HG03439 (cell line): Measurements from ENCODE around the gene PARP16.
A peak's percentile ranks its signal among the peaks of the same experiment; 100 is the strongest.

Experiments used
- ATAC-seq: cut with Tn5 transposase; IDR thresholded peaks from one replicate; pipeline ENCODE4 v1.9.1; 2021; ENCODE audit warnings: mild to moderate bottlenecking, moderate library complexity; ENCODE audit not compliant: unreplicated experiment

The PARP16 gene, protein sequence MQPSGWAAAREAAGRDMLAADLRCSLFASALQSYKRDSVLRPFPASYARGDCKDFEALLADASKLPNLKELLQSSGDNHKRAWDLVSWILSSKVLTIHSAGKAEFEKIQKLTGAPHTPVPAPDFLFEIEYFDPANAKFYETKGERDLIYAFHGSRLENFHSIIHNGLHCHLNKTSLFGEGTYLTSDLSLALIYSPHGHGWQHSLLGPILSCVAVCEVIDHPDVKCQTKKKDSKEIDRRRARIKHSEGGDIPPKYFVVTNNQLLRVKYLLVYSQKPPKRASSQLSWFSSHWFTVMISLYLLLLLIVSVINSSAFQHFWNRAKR

GRCh38 chr15:65286704-65287519 is at the start of gene PARP16:
Gene PARP16, minus strand, starts transcription at chr15:65286883. Its CDS starts 457 bp downstream, at chr15:65286426.
- ATAC-seq = peak; percentile 89

DNA sequence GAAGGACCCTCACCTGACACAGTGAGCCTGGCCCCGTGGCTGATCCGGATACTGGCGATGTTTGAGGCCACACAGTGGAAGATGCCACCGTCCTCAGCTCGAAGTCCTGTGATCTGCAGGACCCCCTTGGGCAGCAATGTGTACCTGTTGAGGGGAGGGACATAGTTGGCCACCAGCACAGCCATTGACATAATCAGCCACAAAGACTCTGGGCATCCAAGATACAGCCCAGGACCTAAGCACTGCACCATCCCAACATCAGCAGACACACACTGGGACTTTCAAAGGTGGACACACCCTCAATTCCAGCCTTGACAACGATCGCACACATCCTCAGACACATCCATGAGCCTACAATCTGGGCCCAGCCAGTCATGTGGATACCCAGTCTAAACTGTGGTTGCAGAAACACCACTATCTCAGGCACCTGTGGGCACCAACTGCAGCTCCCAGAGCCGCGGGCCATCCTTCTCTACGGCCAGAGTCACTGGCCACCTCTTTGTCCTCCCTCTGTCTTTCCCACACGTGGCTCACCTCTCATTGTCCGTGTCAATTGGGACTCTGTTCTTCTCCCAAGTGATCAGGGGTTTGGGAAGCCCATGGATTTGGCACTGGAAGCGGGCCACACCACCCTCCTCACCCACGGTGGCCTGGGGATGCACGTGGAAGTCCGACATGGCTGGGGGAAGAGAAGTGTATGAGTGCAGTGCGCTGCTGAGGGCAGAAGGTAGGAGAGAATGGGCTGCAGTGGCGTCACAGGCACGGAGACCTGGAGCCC is 48.8 kb upstream of the PARP16 start:
- ATAC-seq = no peak

DNA sequence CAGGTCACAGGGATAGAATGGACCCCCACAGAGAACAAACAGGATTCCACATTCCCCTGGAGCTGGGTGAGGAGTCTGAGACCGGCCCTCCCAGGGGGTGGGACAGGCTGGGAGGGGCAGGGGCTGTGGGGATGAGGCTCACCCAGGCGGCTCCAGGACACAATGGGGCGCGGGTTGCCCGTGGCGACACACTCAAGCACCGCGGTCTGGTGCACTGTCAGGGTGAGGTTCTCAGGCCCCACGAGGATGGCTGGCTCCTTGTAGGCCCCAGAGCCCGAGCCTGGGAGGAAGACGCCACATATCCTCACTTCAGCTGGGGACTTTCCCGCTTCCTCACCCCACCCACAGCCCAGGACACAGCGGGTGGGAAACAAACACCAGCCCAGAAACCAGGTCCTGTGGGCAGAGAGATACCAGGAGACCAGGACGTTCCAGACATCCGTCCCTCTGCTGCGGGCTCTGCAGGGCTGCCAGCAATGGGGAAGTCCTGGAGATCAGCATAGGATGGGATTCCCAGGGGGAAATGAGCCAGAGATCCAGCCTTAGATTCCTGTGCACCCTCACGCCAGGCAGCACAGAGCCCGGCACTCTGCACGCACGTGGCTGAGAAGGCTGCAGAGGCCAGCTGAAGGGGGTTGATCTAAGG is 48.0 kb upstream of the PARP16 start:
- no peak for ATAC-seq

DNA sequence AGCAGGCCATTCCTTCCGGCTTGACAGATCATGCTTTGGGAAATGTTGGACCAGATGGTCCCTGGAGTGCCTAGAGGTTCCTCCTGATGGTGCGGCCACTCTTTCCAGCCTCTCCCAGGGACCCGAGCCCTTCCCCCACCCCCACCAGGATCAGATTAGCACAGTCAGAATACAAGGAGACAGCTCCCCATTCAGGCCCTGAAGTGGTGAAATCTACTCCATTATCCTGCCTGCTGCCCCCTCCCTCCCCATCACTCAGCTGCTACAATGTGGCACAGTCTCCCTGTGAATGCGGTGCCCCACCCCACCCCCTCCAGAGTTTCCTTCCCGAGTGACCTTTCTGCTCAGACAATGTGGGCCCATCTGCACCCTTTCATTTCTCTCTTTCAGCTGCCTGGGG is 47.2 kb upstream of the PARP16 start:
- no peak for ATAC-seq

DNA sequence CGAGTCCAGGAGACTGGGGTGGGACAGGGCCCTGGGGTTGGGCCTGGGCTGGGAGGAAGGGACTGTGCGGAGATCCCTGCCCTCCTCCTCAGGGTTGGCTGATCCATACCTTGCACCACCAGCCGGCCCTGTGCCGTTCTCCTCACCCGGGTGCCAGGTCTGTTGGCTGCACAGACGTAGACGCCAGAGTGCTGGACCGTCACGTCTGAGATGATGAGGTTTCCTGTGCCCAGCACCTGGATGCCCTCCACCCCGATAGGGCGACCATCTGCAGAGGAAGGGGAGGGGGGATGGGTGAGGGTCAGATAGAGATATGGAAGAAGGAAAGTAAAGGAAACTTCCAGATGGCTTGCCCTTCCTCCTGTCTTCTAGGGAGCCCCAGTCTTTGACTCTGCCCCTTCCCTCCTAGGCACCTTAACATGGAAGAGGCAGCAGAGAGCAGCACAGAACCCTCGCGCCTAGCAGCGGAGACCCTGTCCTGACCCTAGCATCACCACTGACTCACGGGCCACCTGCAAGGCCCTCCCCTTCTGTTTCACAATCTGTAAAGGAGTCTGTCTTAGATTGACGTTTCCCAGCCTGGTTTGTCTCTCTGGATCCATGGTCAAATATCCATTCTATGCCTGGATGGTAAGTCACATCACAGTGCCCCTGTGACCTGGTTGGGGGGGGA is 46.6 kb upstream of the PARP16 start:
- no peak for ATAC-seq

- ATAC-seq = no peak
Measured at GRCh38 chr15:65332391-65333147, 45.9 kb upstream of the PARP16 start.

DNA sequence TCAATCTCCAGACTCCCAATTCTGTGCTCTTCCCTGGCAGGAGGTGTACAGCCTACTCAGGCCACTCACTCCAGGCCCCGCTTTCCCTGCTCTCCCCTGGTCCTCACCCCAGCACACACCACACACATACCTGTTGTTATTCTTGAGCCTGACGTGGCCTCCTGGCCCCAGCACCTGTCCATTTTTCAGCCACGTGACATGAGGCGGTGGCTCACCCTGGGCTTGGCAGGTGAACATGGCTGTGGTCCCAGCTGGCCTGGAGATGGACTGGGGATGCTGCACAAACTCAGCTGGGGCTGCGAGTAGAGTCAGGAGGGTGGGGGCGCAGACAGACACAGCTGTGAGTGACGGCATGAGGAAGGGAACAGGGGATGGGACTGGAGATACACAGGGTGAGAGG is 45.1 kb upstream of the PARP16 start:
- ATAC-seq = no peak

DNA sequence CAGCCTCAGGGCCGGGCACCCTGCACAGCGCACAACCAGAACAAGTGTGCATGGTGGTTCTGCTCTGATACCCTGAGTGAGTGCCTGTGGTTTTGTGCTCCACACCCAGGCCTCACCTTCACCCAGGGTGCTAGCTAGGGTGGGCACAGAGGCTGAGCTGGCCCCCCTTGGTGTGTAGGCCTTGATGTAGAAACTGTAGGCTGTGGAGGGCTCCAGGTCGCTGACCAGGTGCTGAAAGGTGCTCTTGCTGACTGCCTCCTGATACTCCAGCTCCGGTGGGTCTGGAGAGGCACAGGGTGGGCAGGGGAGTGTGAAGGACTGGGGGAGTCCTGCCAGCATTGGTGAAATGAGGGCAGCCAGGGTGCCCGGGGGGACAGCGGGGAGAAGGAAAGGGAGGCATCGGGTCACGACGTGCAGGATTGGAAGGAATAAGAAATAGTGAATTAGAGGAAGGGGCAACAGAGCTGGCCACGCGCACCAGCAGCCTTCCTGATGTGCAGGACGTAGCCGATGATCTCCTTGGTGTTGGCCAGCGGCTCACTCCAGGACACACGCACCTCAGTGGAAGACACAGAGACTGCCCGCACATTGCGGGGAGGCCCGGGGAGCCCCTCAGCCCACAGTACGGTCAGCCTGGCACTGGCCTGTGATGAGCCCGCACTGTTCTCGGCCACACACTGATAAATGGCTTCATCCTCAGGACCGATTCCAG is 44.4 kb upstream of the PARP16 start:
- ATAC-seq = no peak

DNA sequence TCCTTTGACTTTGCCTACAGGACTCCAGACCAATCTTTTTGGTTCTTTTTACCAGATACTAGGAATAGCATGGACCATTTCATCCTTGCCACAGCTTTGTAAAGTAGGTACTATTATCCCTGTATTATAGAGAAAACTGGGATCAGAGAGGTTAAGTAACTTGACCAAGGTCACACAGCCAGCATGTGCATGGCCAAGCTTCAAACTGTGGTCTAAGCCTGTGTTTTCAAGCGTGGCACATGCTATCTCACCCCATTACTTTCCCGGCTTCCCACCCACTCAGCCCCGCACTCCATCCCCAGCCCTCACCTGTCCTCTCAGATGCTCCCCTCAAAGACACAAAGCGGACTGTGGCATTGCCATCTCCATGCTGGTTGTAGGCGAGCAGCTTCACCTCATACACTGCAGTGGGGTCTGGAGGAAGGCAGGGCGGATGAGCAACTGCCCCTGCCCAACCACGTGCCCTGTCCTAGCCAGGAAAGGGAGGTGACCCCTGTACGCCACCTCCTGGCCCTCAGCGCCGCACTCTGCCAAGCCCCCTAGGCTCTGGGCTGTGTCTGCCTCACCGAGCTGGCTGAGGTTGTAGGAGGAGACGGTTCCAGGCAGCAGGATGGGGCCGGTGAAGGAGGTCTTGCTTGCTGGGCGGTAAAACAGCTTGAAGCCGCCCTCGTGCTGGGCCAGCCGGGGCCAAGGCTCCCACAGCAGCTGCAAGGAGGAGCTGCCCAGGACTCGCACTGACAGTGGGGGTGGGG is 43.5 kb upstream of the PARP16 start:
- ATAC-seq = no peak

- ATAC-seq = no peak
Measured at GRCh38 chr15:65329288-65329983, 42.8 kb upstream of the PARP16 start.

DNA sequence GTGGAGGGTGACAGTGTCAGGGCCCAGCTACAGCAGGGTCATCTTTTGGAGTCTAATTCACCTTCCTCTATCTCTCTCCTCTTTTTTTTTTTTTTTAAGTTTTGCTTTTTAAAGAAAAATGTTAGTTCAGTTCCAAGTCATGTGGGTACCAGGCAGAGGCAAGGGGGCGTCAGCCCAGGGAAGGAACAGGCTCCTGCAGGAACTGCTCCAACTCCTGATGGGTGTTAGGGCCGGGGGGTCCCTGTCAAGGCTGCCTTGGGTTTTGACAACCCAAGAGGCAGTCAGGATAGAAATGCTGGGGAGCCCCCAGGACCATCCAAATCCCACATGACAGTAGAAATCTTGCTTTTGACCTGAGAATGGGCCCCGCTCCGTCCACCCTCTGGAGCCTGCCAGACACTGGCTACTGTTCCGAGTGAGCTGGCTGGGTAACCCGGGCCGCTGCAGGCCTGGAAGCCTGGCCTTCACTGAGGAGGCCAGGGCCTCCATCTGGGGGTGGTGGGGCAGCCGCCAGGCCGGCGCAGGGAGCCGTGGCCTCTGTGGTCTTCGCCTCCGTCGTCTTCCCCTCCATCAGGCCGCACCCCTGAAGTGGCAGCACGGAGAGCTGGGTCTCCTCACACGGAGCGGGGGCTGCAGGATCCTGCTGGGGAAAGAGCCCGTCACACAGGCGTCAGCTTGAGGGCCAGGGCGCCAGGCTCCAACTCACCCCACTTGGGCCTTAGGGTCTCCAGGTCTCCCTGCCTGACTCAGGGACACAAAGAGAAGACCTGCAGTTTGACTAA is 42.0 kb upstream of the PARP16 start:
- no peak for ATAC-seq

DNA sequence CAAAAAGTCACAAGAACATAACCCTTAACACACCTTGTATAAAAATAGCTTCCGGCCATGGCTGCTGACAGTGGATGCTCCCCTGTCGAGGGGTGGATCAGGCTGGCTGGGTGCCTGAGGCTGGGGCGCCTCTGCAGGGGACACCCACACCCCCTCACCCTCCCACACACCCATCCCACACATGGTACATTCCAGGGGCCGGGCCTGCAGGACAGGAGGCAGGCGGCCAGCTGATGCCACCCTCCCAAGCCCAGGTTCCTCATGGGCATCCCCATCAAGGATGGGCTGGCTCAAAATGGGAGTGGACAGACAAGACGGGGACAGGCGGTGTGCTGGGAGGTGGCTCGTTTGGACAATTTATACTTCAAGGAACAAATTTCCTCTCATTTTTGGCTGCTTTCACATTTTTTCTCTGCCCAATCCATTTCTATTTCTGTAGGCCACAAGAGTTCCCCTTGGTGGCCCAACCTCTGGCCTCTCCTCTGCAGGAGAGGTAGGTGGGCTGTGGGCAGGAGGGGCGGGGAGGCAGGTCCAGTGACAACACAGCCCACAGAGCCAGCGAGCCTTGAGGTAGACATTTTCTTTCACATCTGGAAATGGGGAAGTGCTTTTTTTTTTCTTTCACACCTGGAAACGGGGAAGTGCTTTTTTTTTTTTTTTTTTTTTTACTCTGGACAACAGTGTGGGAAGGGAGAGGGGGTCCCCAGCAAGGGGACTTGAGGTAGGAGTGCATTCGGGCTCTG is 41.1 kb upstream of the PARP16 start:
- ATAC-seq = no peak

GRCh38 chr15:65326818-65327217 is 40.1 kb upstream of the PARP16 start:
- ATAC-seq = no peak

- no peak for ATAC-seq
Measured at GRCh38 chr15:65326117-65326526, 39.4 kb upstream of the PARP16 start.

DNA sequence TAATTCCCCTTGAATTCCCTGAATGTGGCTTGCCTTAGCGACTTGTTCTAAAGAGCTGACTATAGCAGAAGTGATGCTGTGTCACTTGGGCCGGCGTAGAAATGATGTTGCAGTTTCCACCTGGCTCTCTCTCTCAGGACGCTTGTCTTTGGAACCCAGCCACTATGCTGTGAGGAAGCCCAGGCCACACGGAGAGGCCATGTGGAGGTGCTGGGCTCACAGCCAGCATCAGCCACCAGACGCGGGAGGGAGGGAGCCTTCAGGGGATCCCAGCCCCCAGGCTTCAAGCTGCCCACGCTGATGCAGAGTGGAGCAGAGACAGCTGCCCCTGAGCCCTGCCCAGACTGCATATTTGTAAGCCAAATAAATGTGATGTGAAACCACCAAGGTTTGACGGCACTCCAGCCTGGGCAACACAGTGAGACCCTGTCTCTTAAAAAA is 36.4 kb upstream of the PARP16 start:
- no peak for ATAC-seq

- ATAC-seq = no peak
Measured at GRCh38 chr15:65318870-65319356, 32.2 kb upstream of the PARP16 start.
